GM11168 (cell line): ENCODE data around the gene THUMPD1.
"Not testable (repeated sequence)": the region's sequence is repeated elsewhere in the genome, so short reads cannot be mapped to it uniquely, and the experiment has no call there.

Source experiments
- in situ Hi-C: fragments of 300-500 bp; cut with MboI; formaldehyde crosslinking; loops from one replicate; pipeline ENCODE4 v1.12.0; 2022; ENCODE audit warnings: low sequenced_read_pairs; ENCODE audit not compliant: unreplicated experiment

THUMPD1 gene

GRCh38 chr16:20704281-20704680 is 37.3 kb downstream of the THUMPD1 start:
- in situ Hi-C loops, result loop anchor here (10.0 kb wide), 1 partner anchor 99 kb away; no protein-coding TSS in a partner anchor

DNA sequence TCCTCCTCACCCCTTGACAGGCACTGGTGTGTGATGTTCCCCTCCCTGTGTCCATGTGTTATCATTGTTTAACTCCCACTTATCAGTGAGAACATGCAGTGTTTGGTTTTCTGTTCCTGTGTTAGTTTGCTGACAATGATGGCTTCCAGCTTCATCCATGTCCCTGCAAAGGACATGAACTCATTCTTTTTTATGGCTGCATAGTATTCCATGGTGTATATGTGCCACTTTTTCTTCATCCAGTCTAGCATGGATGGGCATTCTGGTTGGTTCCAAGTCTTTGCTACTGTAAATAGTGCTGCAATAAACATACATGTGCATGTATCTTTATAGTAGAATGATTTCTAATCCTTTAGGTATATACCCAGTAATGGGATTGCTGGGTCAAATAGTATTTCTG is 39.9 kb downstream of the THUMPD1 start:
- in situ Hi-C loops, result loop anchor here (10.0 kb wide), 1 partner anchor 97 kb away; no protein-coding TSS in a partner anchor

DNA sequence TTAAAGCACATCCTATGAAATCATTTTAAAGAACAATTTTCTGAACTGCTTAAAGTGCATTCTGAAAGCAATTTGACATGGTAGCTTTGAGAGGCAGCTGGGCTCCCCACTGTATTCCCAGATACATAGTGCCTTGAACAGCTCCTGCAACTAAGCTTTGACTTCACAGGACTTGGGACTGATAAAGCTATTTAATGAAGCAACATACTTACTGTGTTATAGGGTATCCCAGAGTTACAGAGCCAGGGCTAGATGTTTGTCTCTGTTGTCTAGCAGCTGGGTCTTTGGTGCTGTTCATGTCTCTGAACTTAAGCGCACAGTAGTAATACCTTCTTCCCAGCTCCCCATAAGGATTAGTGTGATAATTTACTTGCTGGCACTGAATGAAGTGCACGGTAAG is 45.0 kb downstream of the THUMPD1 start:
- in situ Hi-C loops, result no loop called here

GRCh38 chr16:20695024-20695423 is 46.6 kb downstream of the THUMPD1 start:
- in situ Hi-C loops, result no loop called here

- in situ Hi-C loops, result not testable (repeated sequence)
Observed at GRCh38 chr16:20694096-20694495, 47.5 kb downstream of the THUMPD1 start.

- in situ Hi-C loops, result no loop called here
Observed at GRCh38 chr16:20689668-20690067, 52.0 kb downstream of the THUMPD1 start.

DNA sequence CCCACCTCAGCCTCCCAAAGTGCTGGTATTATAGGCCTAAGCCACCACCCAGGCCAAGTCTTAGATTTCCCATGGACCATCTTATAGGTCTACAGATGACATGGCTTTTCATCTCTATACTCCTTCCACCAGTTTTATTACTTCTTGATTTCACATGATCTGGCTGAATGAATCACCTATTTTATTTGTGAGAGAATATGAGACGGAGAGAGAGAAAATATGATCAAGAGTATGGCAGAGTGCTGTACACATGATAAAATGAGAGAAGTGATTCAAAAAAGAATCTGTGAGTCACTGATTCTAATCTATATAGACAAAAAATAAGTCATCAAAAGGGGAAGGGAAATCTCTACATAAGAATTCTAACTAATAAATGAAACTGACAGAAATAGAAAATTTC is 57.8 kb downstream of the THUMPD1 start:
- in situ Hi-C loops, result no loop called here
